Fibroblast of villous mesenchyme (primary cell): ENCODE data around the gene KCNN1. TPM values are rescaled to one million over a fixed set of nuclear protein-coding genes. Genes with fewer than 3 reads are reported as not detected.

Source experiments
- DNase-seq: peaks from one replicate; pipeline ENCODE4 v3.0.0-alpha.2; 2010; ENCODE audit warnings: low read depth
- H3K4me3 ChIP-seq: 2 replicates; pipeline ENCODE4 v1.5.1; 2011; ENCODE audit warnings: low read depth, mild to moderate bottlenecking, low read length
- total RNA-seq: library from RNA; depleted of rRNA; stranded (reverse); fragments of >200 nt; gene quantifications from 2 replicates; pipeline ENCODE4 v1.2.3, GENCODE V29; 2012
- TF ChIP-seq, protein P1 (sequence below): IDR thresholded peaks from 2 replicates; pipeline ENCODE4 v1.5.1; 2012; ENCODE audit warnings: low read depth, mild to moderate bottlenecking, low read length; ENCODE audit not compliant: insufficient read depth

The KCNN1 gene
- total RNA-seq, 1 donor = under 0.01 TPM

DNA sequence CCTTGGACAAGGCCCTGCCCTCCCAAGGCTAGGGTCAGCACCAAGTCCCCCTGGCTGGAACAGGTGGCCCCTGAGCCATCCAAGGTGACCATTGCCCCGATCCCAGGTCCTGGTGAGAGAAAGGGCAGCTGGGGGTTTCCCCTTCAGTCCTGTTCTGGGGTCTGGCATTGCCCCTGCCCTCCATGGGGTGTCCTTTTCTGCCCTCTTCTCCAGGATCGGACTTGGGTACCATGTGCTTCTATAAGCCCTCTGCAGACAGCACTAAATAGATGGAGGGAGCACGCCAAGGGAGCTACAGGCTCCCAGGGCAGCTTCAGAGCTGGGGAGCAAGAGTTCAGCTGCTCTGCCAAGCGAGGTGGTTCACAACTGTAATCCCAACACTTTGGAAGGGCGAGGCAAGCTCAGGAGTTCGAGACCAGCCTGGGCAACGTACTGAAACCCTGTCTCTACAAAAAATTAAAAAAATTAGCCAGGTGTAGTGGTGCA, 13.5 kb upstream of the KCNN1 start:
- no peak overlapping the region for H3K4me3 ChIP-seq
- DNase-seq = no peak
- TF ChIP-seq, protein P1, sequence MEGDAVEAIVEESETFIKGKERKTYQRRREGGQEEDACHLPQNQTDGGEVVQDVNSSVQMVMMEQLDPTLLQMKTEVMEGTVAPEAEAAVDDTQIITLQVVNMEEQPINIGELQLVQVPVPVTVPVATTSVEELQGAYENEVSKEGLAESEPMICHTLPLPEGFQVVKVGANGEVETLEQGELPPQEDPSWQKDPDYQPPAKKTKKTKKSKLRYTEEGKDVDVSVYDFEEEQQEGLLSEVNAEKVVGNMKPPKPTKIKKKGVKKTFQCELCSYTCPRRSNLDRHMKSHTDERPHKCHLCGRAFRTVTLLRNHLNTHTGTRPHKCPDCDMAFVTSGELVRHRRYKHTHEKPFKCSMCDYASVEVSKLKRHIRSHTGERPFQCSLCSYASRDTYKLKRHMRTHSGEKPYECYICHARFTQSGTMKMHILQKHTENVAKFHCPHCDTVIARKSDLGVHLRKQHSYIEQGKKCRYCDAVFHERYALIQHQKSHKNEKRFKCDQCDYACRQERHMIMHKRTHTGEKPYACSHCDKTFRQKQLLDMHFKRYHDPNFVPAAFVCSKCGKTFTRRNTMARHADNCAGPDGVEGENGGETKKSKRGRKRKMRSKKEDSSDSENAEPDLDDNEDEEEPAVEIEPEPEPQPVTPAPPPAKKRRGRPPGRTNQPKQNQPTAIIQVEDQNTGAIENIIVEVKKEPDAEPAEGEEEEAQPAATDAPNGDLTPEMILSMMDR = no peak

DNA sequence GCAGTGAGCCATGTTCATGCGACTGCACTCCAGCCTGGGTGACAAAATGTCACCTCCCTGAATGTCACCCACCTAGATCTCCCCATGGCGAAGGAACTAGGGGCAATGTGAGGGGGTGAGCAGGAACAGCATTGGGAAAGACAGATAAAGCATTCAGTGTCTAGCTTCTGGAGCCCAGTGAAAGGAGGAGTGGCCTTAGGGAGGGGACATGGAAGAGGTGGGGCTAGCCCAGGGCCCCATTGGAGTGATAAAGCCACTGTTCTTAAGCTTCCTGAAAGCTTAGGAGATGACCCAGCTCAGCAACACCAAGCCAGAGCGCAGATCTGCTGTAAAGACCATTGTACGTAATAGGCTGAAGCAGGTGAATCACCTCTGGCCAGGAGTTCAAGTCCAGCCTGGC, 13.0 kb upstream of the KCNN1 start:
- TF ChIP-seq, protein P1 = no peak
- no peak for DNase-seq
- no peak overlapping the region for H3K4me3 ChIP-seq

DNA sequence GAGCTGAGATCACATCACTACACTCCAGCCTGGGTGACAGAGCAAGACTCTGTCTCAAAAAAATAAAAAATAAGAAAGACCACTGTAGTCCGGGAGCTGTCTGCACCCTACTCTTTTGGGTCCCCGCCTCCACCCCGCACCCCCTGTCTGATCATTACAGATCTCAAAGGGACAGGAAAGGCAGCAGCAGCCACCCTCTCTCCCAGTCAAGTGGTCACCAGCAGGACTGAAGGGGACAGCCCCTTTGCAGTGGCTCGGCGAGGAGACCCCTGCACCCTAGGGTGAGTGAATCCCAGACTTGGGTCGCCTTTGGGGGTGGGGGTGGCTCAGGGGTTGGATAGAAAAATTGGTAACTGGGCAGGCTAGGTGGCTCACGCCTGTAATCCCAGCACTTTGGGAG, 12.5 kb upstream of the KCNN1 start:
- no peak for DNase-seq
- TF ChIP-seq, protein P1 = no peak
- no peak overlapping the region for H3K4me3 ChIP-seq

DNA sequence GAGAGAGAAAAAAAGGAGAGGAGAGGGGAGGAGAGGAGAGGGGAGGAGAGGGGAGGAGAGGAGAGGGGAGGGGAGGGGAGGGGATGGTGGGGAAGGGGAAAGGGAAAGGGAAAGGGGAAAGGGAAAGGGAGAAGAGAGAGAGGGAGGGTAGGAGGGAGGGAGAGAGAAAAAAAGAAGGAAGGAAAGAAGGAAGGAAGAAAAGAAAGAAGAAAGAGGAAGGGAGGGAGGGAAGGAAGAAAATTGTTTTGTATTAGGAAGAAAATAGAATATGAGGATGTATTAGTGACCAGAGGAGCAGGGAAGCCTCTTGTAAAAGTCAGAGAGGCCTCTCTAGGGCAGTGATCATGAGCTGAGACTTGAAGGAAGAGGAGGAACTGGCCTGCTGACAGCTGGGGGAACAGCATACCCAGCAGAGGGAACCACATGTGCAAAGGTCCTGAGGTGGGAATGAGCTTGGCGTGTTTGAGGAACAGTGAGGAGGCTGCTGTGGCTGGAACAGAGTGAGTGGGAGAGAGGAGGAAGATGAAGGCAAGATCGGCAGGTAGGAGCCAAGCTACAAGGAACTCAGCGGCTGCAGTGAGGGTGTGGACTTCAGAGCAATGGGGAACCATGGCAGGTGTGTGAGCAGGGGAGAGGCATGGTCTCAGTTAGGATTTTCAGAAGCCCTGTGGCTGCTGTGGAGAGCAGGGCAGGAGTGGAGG, 9.6 kb upstream of the KCNN1 start:
- H3K4me3 ChIP-seq = no peak overlapping the region

DNA sequence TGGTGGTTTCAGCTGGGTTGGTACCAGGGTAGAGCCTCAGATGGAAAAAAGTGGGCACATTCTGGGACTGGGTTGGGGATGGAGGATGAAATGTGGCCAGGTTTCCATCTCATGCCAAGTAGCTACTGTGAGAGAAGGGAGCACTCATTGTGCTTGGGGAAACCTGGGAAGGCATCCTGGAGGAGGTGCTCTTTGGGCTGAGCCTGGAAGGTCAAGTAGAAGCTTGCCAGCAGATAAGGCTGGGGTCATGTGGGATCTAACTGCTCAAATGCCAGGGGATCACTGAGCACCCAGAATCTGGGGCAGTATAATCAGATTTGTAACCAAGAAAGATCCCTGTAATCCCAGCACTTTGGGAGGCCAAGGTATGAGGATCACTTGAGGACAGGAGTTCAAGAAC, 9.0 kb upstream of the KCNN1 start:
- DNase-seq = no peak

More for the DNA sequence above, 9.6 kb upstream of the KCNN1 start:
- TF ChIP-seq, protein P1 = no peak
- no peak for DNase-seq

DNA sequence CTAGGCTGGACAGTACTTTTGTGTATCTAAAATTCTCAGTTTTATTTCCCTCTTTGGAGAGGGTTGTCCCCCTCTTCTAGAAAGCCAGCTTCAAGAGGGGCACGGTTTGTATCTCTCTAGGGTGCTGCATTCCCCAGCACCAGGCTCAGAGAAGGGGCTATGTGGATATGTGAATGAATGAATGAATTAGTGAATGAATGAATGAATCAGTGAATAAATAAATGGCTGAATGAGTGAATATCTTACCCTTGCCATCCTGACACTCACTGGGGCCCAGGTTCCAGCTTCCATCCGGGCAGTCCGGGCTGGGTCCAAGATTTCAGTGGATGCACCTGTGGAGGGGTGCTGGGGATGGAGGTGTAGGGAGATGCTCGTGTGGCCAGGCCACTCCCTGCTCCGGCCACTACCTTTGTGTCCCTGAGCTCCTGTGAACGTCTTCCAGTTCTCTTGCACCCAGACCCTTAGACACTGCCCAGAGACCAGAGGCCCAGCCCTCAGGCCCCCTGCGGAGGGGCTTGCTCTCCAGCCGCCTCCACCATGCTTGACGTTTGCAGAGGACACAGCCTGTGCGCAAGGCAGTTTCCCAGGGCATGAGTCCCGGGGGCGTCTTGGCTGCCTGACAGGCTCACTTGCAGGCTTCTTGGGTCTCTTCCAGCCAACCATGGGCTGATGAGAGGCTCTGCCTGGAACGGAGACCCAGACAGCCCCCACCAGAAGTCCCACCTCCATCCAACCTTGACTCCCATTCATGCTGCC, 2.8 kb upstream of the KCNN1 start:
- no peak for DNase-seq
- H3K4me3 ChIP-seq = no peak overlapping the region
- TF ChIP-seq, protein P1 = no peak

More for the DNA sequence above, 9.0 kb upstream of the KCNN1 start:
- H3K4me3 ChIP-seq = no peak overlapping the region
- TF ChIP-seq, protein P1 = no peak
